GM10266 (cell line): Measurements from ENCODE around the gene GRIN2A.

Experiments
- DNase-seq: peaks from one replicate; pipeline ENCODE4 v3.0.0; 2012; ENCODE audit errors: extremely low spot score
- TF ChIP-seq, protein P1 (sequence below): IDR thresholded peaks from 2 replicates; pipeline ENCODE4 v1.5.1; 2012; ENCODE audit warnings: mild to moderate bottlenecking, low read depth; ENCODE audit not compliant: control insufficient read depth, insufficient read depth; ENCODE audit errors: missing control alignments

GRIN2A gene

DNA sequence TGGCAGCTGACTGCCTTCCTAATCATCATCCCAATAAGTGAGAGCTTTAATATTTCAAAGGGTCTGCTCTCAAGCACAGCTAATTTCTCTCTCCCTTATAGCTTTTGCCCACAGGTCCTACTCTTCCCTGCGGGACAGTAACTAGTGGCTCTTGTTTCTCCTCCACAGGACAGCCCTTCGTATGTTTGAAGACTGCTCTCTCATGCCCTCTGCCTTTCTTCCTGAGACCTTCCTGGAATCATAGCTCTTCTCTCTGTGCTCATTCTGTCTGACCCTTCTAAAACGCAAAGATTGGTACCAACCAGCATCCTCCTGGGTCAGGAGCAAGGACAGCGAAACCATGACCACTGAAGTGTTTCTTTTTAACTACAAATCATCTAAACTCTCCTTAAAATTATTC, 168.9 kb downstream of the GRIN2A start:
- TF ChIP-seq, protein P1, sequence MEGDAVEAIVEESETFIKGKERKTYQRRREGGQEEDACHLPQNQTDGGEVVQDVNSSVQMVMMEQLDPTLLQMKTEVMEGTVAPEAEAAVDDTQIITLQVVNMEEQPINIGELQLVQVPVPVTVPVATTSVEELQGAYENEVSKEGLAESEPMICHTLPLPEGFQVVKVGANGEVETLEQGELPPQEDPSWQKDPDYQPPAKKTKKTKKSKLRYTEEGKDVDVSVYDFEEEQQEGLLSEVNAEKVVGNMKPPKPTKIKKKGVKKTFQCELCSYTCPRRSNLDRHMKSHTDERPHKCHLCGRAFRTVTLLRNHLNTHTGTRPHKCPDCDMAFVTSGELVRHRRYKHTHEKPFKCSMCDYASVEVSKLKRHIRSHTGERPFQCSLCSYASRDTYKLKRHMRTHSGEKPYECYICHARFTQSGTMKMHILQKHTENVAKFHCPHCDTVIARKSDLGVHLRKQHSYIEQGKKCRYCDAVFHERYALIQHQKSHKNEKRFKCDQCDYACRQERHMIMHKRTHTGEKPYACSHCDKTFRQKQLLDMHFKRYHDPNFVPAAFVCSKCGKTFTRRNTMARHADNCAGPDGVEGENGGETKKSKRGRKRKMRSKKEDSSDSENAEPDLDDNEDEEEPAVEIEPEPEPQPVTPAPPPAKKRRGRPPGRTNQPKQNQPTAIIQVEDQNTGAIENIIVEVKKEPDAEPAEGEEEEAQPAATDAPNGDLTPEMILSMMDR: no peak
- DNase-seq: no peak

DNA sequence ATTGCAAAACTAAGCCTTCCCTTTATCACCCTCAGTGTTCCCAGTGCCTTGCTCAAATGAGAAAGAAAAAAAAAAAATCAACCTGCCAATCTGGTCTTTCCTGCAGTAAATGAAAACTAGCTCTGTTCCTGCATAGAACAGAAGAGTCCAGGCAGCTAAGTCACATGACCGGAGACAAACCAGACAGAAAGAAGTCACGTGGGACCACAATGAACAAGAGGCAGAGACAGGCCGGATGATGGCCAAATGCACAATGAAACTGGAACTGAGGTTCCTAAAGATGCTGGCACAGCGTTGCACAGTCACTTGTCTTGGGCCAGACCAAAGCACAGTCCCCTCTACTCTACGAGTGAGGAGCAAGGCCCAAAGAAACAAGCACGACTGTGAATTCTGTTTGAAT, 172.5 kb downstream of the GRIN2A start:
- DNase-seq: no peak
- TF ChIP-seq, protein P1: no peak

DNA sequence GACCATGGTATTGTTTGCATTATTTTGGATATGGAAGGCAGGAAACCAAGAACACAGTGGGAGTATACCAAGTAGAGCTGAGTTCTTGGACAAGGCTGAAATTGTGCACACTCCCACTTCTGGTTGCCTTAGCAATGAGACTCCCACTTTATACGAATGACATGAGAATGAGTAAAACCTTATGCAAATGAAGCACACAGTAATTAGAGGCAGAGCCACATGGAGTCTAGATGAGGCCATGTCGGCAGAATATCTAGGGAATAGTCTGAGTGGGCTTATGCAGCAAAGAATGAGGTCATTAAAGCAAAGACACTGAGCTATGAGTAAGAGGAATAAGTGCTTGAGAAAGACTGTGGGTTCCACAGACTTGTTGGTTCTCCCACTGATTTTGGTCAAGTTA, 178.7 kb downstream of the GRIN2A start:
- DNase-seq: no peak
- TF ChIP-seq, protein P1: no peak

DNA sequence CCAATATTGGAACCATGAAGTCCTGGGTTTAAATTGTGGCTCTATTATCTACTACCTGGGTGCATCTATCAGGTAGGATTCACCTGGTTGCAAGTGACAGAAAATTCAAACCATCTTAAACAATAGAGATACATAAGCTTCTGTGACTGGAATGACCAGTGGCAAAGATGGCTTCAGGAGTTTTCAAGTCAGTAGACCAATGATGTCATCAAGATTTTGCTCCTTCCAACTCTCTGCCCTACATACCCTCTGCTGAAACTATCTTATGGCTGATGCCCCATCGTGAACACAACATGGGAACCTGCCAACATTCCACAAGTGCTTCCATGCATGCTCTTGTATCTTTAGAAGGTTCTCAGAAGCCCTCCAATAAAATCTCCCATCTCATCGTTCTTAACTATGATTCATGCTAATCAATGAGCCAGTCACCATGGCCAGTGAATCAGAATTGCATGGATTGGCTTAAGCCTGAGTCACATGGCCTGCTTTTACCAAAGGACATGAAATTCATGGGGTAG, 180.9 kb downstream of the GRIN2A start:
- DNase-seq: no peak
- TF ChIP-seq, protein P1: no peak

DNA sequence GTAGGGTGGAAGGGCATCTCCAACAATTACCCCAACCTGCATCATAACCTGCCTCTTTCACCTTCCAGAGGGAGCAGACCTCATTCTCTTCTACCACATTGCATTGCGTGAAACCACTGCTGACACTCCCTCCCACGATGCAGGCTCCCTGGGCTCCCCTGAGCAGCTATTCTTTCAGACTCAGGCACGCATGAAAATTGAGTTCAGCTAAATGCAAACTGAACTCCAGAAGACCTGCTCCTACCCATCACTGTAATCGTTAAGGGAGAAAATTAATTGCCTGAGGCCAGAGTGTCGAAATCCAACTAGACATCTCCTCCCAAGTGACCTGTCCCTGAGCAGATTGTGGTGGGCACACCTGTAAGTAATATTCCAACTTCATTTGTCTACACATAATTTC, 186.0 kb downstream of the GRIN2A start:
- no peak for DNase-seq
- TF ChIP-seq, protein P1: no peak

DNA sequence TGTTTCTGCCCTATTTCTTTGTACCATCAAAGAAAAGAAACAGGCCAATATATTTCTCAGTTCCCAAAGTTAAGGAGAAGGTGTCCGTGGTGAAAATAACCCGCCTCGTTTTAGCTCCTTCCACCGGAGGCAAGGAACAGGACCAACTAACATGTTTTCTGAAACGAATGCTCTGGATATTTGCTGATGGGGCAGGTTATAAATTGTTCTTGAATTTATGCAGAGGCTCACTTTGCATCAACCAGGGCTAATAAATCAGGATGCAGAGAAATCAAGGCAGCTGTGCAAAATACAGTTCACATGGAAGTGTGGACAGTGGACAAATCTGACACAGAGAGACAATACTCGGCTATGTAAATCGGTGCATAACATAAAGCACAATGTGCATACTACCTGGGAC, 189.8 kb downstream of the GRIN2A start:
- TF ChIP-seq, protein P1: no peak
- DNase-seq: no peak

DNA sequence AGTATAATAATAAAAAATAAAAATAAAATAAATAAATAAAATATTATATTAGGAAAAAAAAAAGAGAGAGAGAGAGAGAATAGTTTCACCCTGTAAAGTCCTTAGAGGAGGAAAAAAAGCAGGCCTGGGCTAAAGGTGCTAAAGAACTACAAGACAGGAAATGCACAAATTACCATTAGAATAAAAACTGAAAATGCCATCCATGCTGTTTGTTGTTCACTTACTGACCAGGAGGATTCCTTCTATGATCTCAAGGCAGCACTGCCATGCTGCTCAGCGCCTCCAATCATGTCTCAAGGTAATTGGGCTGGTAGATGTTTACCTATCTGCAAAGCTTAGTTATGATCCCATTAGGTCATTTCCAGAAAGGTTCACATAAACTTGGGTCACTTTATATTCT, 201.2 kb downstream of the GRIN2A start:
- TF ChIP-seq, protein P1: no peak
- DNase-seq: no peak
